ENCODE measurements around the gene ZBTB42.

The ZBTB42 gene

GRCh38 chr14:104768437-104769323, 32.2 kb upstream of the ZBTB42 start:
- Mint-ChIP-seq H3K36me3 (ENCODE audit: low read depth) (peaks cover 61% of the 10 kb centered on the region), H3K9me3 (peaks cover 24% of the 10 kb centered on the region), H3K4me1 (peaks cover 25% of the 10 kb centered on the region), H3K27me3 (ENCODE audit: low read depth, poor library complexity) (no peaks in the 10 kb centered on the region), H3K4me3 (no peak overlapping the region), H3K27ac (no peak overlapping the region)
- DNase-seq = peak; percentile 99
- TF ChIP-seq CTCF (IDR thresholded peaks at IDR 0.05) = peak; percentile 81

GRCh38 chr14:104769324-104770071, 31.4 kb upstream of the ZBTB42 start:
- H3K4me1 Mint-ChIP-seq = peaks cover 25% of the 10 kb centered on the region
- peaks cover 61% of the 10 kb centered on the region for H3K36me3 Mint-ChIP-seq (ENCODE audit: low read depth)
- H3K27ac Mint-ChIP-seq = no peak overlapping the region
- H3K27me3 Mint-ChIP-seq (ENCODE audit: low read depth, poor library complexity) = no peaks in the 10 kb centered on the region
- no peak overlapping the region for H3K4me3 Mint-ChIP-seq
- no peak for DNase-seq
- H3K9me3 Mint-ChIP-seq = peaks cover 24% of the 10 kb centered on the region
- TF ChIP-seq CTCF (IDR thresholded peaks at IDR 0.05) = no peak

- DNase-seq = no peak
- Mint-ChIP-seq H3K36me3 (ENCODE audit: low read depth) (peaks cover 59% of the 10 kb centered on the region), H3K4me3 (no peak overlapping the region), H3K27me3 (ENCODE audit: low read depth, poor library complexity) (no peaks in the 10 kb centered on the region), H3K27ac (no peak overlapping the region), H3K4me1 (peaks cover 25% of the 10 kb centered on the region), H3K9me3 (peaks cover 23% of the 10 kb centered on the region)
- no peak for TF ChIP-seq CTCF (IDR thresholded peaks at IDR 0.05)
These were observed 30.8 kb upstream of the ZBTB42 start for GRCh38 chr14:104770072-104770579.

- H3K4me1 Mint-ChIP-seq = peaks cover 25% of the 10 kb centered on the region
- no peak overlapping the region for H3K27ac Mint-ChIP-seq
- H3K36me3 Mint-ChIP-seq (ENCODE audit: low read depth) = peaks cover 52% of the 10 kb centered on the region
- no peaks in the 10 kb centered on the region for H3K27me3 Mint-ChIP-seq (ENCODE audit: low read depth, poor library complexity)
- H3K4me3 Mint-ChIP-seq = no peak overlapping the region
- H3K9me3 Mint-ChIP-seq = peaks cover 16% of the 10 kb centered on the region
- no peak for DNase-seq
- TF ChIP-seq CTCF (IDR thresholded peaks at IDR 0.05) = peak; percentile 39
These were observed 30.0 kb upstream of the ZBTB42 start for GRCh38 chr14:104770851-104771272.

GRCh38 chr14:104771374-104771773, 29.5 kb upstream of the ZBTB42 start:
- DNase-seq = no peak
- H3K4me1 Mint-ChIP-seq = peaks cover 25% of the 10 kb centered on the region
- TF ChIP-seq CTCF (IDR thresholded peaks at IDR 0.05) = no peak
- H3K27ac Mint-ChIP-seq = no peak overlapping the region
- H3K4me3 Mint-ChIP-seq = no peak overlapping the region
- H3K9me3 Mint-ChIP-seq = peaks cover 11% of the 10 kb centered on the region
- H3K27me3 Mint-ChIP-seq (ENCODE audit: low read depth, poor library complexity) = no peaks in the 10 kb centered on the region
- peaks cover 47% of the 10 kb centered on the region for H3K36me3 Mint-ChIP-seq (ENCODE audit: low read depth)
